ENCODE measurements around the gene HERC6. TPM values are rescaled to one million over a fixed set of nuclear protein-coding genes. Genes with fewer than 3 reads are reported as not detected.
"Not testable (repeated sequence)": the region's sequence is repeated elsewhere in the genome, so short reads cannot be mapped to it uniquely, and the experiment has no call there.

HERC6 gene
- total RNA-seq = 10.0 TPM
- long read RNA-seq, transcript HERC6-201 (23 exons, 3,779 nt) = major isoform, 8 of 13 reads
- long read RNA-seq, partial matches to known transcripts = 2 of 13 reads
- long read RNA-seq, other reads (novel, unspliced or antisense) = 3 of 13 reads

DNA sequence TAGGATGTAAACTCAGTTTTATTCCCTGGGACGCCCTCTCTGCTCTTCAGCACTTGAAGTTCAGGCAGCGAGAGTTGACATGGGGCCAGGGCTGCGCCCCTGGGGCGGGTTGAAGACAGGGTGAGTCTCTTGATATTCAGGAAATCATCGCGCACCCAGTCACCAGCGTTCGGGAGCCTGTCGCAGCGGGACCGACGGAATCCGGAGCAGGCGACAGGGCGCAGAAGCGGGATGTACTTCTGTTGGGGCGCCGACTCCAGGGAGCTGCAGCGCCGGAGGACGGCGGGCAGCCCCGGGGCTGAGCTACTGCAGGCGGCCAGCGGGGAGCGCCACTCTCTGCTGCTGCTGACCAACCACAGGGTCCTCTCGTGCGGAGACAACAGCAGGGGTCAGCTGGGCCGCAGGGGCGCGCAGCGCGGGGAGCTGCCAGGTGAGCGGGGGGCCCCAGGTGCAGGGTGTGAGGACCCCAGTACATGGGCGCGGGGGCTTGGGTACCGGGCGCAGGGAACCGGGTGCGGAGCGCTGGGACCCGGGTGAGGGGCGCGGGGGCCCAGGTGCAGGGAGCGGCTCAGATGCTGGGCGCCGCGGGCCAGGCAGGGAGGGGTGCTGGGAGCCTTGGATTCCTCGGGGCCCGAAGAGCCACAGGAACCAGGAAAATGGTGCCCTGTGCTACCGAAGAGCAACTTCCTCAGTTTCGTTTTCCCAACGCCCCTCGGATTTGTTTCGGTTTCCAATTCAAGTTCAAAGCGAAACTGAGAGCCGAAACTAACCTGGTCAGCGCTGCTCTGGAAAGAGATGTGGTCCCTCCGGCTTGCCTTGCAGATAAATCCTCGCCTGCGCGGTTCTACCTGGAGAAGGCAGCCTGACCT lies at the start of gene HERC6:
HERC6 (plus strand) TSS at position 162 of the 869 bp plus-strand sequence; CDS start at position 232, 70 bp downstream.
- peak; percentile 85 for DNase-seq (ENCODE audit: low spot score)
- intact Hi-C loops (cut with DNase I) = loop anchor here (2.0 to 10.0 kb wide), 4 partner anchors 78 to 216 kb away; partner anchors contain the start of genes HERC3 and HERC5

DNA sequence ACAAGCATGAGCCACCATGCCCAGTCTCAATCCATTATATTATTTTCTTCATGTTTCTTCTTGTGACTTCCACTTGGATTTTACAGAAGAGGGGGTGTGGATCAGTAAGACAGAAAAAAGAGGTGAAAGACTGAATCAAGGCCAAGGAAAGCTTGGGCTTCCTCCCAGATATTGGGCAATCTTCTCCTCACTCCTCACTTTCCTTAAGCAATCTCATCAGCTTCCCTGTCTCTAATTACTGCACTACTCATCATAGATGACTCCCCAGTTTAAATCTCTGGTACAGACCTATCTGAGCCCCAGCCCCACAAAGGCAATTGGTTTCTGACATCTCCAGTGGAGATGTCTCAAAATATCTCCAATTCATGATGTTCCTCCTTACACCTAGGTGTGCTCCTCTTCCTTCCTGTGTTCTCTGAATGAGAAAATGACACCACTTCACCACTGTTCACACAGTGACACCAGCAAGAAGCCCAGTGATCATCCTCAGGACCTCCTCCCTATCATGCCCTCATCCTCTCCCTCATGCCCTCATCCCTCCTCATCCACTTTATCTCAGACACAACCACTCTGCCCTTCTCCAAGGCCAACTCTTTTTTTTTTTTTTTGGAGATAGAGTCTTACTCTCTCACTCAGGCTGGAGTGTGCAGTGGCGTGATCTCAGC lies 44.8 kb upstream of the HERC6 start:
- no peak for DNase-seq (ENCODE audit: low spot score)
- intact Hi-C loops (cut with DNase I) = no loop called here

DNA sequence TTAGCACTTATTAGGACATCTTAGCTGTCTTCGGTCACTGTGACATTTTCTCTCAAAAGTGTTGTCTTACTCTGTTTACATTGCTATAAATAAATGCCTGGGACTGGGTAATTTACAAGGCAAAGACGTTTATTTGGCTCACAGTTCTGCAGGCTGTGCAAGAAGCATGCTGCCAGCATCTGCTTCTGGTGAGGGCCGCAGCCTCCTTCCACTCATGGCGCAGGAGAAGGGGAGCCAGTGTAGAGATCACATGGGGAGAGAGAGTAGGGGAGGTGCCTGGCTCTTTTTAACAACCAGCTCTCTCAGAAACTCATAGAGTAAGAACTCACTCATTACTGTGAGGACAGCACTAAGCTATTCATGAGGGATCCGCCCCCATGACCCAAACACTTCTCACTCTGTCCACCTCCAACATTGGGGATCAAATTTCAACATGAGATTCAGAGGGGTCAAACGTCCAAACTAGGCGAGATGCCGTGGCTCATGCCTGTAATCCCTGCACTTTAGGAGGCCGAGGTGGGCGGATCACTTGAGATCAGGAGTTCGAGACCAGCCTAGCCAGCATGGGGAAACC lies 43.5 kb upstream of the HERC6 start:
- intact Hi-C loops (cut with DNase I) = no loop called here
- no peak for DNase-seq (ENCODE audit: low spot score)

DNA sequence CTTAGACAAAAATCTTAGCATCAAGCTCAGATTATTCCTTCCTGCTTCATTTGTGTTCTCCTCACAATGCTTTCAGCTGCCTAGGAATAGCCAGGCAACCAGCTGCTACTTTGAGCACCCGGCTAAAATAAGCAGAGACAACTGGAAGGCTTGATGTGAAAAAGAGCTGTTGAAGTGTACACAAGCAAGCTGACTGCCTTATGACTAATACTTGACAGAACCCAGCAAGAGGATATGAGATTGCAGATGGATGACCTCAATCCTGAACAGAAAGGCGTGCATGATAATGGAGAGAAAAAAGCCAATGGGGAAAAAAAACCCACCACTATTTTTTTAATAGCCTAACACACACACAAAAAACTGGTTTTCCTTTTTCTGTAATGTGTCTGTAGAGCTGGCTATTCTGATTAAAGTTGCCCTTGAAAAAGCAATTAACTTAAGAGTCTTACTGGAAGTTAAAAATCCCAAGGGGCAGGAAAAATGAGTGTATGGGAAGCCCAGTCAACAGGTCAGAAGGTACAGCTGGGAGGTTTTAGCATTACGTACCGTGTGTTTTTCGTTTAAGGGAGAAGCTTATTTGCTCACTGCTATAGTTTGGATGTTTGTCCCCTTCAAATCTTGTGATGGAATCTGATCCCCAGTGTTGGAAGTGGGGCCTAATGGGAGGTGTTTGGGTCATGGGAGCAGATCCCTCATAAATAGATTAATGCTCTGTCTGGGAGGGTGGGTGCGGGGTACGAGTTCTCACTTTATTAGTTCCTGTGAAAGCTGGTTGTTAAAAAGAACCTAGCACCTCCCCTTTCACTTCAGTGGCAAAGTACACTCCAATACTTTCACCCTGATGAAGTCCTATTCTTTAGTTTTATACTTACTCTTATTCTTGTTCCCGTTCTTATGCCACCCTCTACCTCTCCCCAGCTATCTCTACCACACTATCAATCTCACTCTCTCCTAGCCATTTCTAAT lies 37.1 kb upstream of the HERC6 start:
- DNase-seq (ENCODE audit: low spot score) = no peak
- intact Hi-C loops (cut with DNase I) = loop anchor here (2.0 to 5.0 kb wide), 2 partner anchors 44 to 57 kb away; partner anchors contain the start of gene PPM1K

DNA sequence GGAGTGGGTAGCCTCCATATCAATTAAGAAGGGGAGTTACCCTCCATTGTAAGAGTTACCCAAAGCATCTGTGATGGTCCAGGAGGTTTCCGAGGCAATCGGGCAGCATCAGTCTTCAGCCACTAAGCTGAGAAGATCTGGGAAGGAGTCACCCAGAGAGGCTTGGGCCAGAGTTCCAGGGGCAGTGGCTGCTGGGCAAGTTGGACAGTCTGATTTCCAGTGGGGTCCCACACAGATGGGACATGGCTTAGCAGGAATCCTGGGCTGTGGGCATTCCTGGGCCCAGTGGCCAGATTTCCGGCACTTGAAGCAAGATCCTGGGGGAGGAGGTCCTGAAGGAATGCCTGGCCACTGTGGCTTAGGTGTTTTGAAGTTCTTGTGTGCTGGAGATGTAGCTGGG lies 31.8 kb upstream of the HERC6 start:
- DNase-seq (ENCODE audit: low spot score); intact Hi-C loops (cut with DNase I): not testable (repeated sequence)

DNA sequence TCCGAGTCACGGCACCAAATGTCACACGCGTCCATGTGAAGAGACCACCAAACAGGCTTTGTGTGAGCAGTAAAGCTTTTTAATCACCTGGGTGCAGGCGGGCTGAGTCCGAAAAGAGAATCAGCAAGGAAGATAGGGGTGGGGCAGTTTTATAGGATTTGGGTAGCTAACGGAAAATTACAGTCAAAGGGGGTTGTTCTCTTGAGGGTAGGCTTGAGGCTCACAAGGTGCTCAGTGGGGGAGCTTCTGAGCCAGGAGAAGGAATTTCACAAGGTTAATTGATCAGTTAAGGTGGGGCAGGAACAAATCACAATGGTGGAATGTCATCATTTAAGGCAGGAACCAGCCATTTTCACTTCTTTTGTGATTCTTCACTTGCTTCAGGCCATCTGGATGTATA lies 29.9 kb upstream of the HERC6 start:
- intact Hi-C loops (cut with DNase I); DNase-seq (ENCODE audit: low spot score): not testable (repeated sequence)

DNA sequence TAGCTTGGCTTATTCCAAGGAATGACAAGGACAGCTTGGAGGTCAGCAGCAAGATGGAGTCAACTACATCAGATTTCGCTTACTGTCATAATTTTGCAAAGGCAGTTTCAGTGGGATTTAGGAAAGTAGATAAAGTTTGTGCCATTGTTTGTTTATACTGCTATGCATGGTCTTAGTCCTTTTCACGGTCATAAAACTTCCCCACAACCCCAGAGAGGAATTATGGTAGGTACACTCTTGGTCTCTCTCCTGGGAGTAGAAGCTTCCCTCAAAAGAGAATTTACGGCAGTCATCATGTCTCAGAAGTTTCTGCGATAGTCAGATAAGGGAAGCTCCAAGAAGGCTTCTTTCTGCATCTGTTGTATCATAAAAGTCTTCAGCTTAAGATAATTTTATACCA lies 27.9 kb upstream of the HERC6 start:
- intact Hi-C loops (cut with DNase I) = no loop called here
- DNase-seq (ENCODE audit: low spot score) = no peak

DNA sequence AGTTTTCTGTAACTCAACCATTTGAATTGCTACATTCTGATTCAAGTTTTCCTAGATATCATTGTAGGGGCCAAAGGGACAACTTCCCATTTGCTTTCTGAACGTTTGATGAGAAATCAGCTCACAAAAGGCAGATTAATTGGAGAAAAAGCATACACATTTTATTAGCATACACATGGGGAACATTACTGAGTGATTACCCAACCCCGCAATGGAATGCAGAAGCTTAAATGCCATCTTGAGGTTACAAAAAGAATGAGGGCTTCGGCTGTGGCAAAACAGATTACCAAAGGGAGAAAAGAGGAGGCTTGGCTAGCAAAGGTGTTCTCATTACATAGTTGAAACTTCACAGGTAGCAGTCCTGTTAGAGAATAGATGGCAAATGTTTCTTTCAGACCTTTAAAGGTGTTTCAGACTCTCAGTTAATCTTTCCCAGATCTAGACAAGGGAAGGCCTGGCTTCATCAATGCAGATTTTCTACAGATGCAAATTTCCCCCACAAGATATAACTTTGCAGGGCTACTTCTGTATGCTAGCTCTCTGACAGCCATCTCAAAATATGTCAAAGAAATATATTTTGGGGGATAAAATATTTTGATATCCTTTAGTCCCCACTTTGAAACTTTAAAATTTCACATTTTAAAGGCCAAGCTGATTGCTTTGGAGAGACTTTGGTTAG lies 26.5 kb upstream of the HERC6 start:
- DNase-seq (ENCODE audit: low spot score) = no peak
- intact Hi-C loops (cut with DNase I) = no loop called here

DNA sequence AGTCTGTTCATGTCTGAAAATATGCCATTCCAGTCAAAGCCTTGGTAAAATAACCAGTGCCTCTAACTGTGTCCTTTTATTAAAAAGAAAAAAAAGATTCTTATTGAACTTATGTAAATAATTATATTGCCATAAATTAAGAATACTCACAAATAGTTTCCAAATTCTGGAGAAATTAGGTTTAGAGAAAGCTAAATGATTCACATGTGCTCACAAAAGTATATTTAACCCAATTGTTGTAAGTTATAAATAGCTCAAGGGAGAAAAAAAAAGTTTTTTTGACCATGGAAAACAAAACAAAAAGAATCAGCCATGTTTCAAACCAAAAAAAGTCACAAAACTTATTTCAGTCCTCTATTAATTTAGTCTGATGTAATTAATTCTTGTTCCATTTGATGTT lies 25.3 kb upstream of the HERC6 start:
- intact Hi-C loops (cut with DNase I) = no loop called here
- no peak for DNase-seq (ENCODE audit: low spot score)

DNA sequence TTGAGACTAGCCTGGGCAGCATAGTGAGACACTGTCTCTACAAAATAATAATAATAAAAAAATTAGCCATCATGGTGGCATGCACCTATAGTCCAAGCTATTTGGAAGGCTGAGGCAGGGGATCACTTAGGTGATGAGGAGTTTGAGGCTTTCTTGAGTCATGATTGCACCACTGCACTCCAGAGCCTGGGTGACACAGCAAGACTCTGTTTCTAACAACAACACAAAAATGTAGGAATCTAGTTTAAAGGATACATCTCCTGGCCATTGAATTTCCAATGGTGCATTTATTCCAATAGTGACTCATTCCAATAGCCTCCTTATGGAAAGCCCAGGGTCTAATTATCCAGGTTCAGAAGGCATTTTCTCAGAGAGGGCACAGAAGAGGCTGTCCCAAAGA lies 21.9 kb upstream of the HERC6 start:
- intact Hi-C loops (cut with DNase I) = loop anchor here (5.0 kb wide), 1 partner anchor 129 kb away; no protein-coding TSS in a partner anchor

DNA sequence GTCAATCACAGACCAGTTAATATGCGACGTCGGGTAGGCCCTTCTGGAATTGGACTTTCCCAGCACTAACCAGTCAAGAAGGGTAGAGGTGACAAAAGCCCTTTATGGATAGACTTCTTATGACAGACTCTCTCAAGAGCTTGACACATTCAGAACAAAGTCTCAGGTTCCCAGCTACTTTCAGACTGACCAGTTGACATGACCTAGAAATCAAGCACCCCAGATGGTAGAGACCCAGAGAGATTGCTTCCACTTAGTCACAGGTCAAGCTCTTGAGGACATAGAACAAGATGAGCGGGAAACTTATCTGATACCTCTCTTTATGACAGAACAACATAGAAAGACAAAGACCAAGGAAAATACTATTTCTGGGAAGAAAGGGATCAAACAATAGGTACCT lies 21.4 kb upstream of the HERC6 start:
- intact Hi-C loops (cut with DNase I) = loop anchor here (5.0 kb wide), 1 partner anchor 130 kb away; no protein-coding TSS in a partner anchor
- no peak for DNase-seq (ENCODE audit: low spot score)

More for the DNA sequence above, 21.9 kb upstream of the HERC6 start:
- DNase-seq (ENCODE audit: low spot score) = no peak

DNA sequence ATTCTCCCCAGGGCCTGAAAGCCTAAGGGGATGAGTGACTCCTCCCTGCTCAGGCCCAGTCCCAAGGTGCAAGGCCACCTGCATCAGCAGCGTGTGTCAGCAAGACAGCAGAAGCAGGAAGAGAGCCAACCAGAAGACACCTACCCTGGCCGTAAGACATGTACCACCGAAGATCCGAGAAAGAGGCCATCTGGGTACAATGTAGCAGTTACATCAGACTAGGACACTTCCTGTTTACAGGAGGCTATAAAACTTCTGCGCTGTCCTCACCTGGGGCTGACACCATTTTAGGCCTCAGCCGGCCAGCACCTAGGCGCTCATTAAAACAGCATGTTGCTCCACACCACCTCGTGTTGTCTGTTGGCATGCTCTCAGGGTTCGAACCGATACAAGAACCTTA lies 19.1 kb upstream of the HERC6 start:
- intact Hi-C loops (cut with DNase I) = loop anchor here (5.0 kb wide), 1 partner anchor 132 kb away; no protein-coding TSS in a partner anchor
- DNase-seq (ENCODE audit: low spot score) = no peak

DNA sequence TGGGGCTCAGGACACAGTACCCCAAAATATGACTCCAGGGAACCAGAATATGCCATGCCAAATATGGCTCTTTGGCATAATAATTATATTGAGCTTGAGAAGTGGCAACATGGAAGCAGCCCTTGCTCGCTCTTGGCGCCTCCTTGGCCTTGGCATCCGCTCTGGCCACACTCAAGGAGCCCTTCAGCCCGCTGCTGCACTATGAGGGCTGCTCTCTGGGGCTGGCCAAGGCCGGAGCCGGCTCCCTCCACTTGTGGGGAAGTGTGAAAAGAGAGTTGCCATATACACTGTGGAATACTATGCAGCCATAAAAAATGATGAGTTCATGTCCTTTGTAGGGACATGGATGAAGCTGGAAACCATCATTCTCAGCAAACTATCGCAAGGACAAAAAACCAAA lies 18.4 kb upstream of the HERC6 start:
- intact Hi-C loops (cut with DNase I) = no loop called here
- DNase-seq (ENCODE audit: low spot score) = no peak

DNA sequence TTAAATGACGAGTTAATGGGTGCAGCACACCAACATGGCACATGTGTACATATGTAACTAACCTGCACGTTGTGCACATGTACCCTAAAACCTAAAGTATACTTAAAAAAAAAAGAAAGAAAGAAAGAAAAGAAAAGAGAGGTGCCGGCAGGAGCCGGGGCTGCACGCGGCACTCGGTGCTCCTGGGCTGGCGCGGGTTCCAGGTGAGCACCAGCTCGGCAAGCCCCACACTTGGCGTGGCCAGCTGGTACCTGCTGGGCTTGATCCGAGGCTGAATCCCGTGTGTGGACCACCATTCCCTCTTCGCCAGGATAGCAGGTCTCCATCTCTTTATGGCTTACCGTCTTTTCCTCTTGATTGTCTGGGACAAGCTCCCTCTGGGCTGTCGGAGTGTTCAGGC lies 17.9 kb upstream of the HERC6 start:
- no peak for DNase-seq (ENCODE audit: low spot score)
- intact Hi-C loops (cut with DNase I) = no loop called here

DNA sequence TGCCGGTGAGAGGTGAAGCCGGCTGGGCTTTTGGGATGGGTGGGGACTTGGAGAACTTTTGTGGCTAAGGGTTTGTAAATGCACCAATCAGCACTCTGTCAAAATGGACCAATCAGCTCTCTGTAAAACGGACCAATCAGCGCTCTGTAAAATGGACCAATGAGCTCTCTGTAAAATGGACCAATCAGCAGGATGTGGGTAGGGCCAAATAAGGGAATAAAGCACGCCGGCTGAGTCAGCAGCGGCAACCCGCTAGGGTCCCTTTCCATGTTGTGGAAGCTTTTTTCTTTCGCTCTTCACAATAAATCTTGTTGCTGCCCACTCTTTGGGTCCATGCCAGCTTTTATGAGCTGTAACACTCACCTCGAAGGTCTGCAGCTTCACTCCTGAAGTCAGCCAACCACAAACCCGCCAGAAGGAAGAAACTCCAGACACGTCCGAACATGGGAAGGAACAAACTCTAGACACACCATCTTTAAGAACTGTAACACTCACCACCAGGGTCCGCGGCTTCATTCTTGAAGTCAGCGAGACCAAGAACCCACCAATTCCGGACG lies 17.4 kb upstream of the HERC6 start:
- DNase-seq (ENCODE audit: low spot score); intact Hi-C loops (cut with DNase I): not testable (repeated sequence)

DNA sequence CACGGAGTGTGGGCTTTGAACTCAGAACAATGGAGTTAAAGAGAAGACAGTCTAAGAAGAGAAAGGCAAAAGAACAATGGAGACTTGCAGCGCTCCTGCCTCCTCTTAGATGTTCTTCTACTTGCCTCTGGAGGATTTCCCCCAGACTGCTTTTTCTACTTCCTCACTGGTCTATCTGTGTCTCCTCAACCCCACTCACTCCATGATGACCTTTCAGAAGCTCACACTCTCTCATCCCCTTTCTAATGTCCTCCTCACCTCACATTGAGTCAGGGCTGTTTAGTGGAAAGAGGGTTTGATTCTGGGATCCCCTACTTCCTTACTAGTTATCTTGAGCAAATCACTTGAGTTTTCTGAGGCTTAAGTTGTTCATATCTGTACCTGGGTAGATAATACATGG lies 12.2 kb upstream of the HERC6 start:
- intact Hi-C loops (cut with DNase I) = no loop called here
- no peak for DNase-seq (ENCODE audit: low spot score)

DNA sequence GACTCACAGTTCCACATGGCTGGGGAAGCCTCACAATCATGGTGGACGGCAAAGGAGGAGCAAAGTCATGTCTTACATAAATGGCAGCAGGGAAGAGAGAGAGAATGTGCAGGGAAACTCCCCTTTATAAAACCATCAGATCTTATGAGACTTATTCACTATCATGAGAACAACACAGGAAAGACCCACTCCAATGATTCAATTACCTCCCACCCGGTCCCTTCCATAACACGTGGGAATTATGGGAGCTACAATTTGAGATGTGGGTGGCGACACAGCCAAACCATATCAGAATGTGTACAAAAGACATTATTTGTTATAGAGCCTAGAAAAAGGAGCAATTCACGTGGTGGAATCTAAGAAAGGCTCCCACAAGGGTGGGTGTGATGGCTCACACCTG lies 10.8 kb upstream of the HERC6 start:
- no peak for DNase-seq (ENCODE audit: low spot score)
- intact Hi-C loops (cut with DNase I) = no loop called here

DNA sequence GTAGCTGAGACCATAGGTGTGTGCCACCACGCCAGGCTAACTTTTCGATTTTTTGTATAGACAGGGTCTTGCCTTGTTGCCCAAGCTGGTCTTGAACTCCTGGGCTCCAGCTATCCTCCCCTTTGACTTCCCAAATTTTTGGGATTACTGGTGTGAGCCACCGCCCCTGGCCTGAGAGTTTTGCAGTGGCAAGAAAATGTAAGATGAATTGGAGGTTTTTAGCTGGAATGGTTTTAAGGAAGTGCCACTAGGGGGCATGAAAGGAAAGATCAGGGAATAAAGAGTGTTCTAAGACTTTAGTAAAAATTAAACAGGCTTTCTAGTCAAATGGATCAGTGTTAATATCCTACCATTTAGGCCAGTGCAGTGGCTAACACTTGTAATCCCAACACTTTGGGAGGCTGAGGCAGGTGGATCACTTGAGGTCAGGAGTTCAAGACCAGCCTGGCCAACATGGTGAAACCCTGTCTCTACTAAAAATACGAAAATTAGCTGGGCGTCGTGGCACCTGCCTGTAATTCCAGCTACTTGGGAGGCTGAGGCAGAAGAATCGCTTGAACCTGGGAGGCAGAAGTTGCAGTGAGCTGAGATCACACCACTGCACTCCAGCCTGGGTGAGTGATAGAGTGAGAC lies 9.4 kb upstream of the HERC6 start:
- intact Hi-C loops (cut with DNase I); DNase-seq (ENCODE audit: low spot score): not testable (repeated sequence)
